HepG2 (cell line): ENCODE results near the gene SGF29. TPM values are rescaled to one million over a fixed set of nuclear protein-coding genes. Genes with fewer than 3 reads are reported as not detected.

Source experiments
- ATF4 ChIP-seq, 2 experiments: fragments of 450-650 bp in 1 of 2; sonication (generic) in 1 of 2; formaldehyde crosslinking; IDR thresholded peaks; 2 replicates each; pipeline versions ENCODE4 v1.5.0 to v1.8.0; 2020 to 2022; ENCODE audit warnings: mild to moderate bottlenecking in 1 of 2, missing genetic modification reagents in 1 of 2
- FIP1L1 ChIP-seq: fragments of 200-400 bp; formaldehyde crosslinking; IDR thresholded peaks from 2 replicates; pipeline ENCODE4 v1.6.1; 2018; ENCODE audit warnings: low read depth, mild to moderate bottlenecking, low read length, moderate library complexity, borderline replicate concordance; ENCODE audit not compliant: insufficient read depth
- KLF6 ChIP-seq: IDR thresholded peaks from 2 replicates; pipeline ENCODE4 v1.8.0; 2016; ENCODE audit warnings: missing biosample characterization, missing genetic modification reagents
- MED1 ChIP-seq: sonication (generic); formaldehyde crosslinking; IDR thresholded peaks from 2 replicates; pipeline ENCODE4 v1.4.0; 2020; ENCODE audit warnings: missing genetic modification reagents
- PLRG1 ChIP-seq: fragments of 450-650 bp; conservative IDR thresholded peaks from 2 replicates; pipeline ENCODE4 v1.6.1; 2016
- PRDM10 ChIP-seq: sonication (generic); formaldehyde crosslinking; IDR thresholded peaks from 2 replicates; pipeline ENCODE4 v1.4.0; 2020; ENCODE audit warnings: low read depth, missing genetic modification reagents
- PTBP1 ChIP-seq: fragments of 200-400 bp; formaldehyde crosslinking; IDR thresholded peaks from 2 replicates; pipeline ENCODE4 v1.6.1; 2018; ENCODE audit warnings: low read length, low read depth; ENCODE audit not compliant: poor library complexity, severe bottlenecking
- RNF2 ChIP-seq: fragments of 450-650 bp; conservative IDR thresholded peaks from 2 replicates; pipeline ENCODE4 v1.6.1; 2016; ENCODE audit warnings: low read depth
- WIZ ChIP-seq: sonication (generic); formaldehyde crosslinking; IDR thresholded peaks from 2 replicates; pipeline ENCODE4 v1.5.1; 2020; ENCODE audit warnings: mild to moderate bottlenecking, missing genetic modification reagents
- ZNF253 ChIP-seq: sonication (generic); formaldehyde crosslinking; IDR thresholded peaks from 2 replicates; pipeline ENCODE4 v1.8.0; 2022; ENCODE audit warnings: mild to moderate bottlenecking, missing genetic modification reagents, borderline replicate concordance
- ZNF329 ChIP-seq: sonication (generic); formaldehyde crosslinking; IDR thresholded peaks from 2 replicates; pipeline ENCODE4 v1.9.0; 2021; ENCODE audit warnings: low read depth, mild to moderate bottlenecking, missing genetic modification reagents
- ZNF335 ChIP-seq: sonication (generic); formaldehyde crosslinking; IDR thresholded peaks from 2 replicates; pipeline ENCODE4 v1.4.0; 2020; ENCODE audit warnings: missing genetic modification reagents
- ZNF350 ChIP-seq: sonication (generic); formaldehyde crosslinking; IDR thresholded peaks from 2 replicates; pipeline ENCODE4 v1.4.0; 2020; ENCODE audit warnings: mild to moderate bottlenecking, low read depth, missing genetic modification reagents, borderline replicate concordance
- ZNF510 ChIP-seq: sonication (generic); formaldehyde crosslinking; IDR thresholded peaks from 2 replicates; pipeline ENCODE4 v1.4.0; 2020; ENCODE audit warnings: low read depth, mild to moderate bottlenecking, missing genetic modification reagents
- ZNF629 ChIP-seq: sonication (generic); formaldehyde crosslinking; conservative IDR thresholded peaks from 2 replicates; pipeline ENCODE4 v1.5.0; 2020; ENCODE audit warnings: missing genetic modification reagents
- ZNF713 ChIP-seq: sonication (generic); formaldehyde crosslinking; IDR thresholded peaks from 2 replicates; pipeline ENCODE4 v1.4.0; 2020; ENCODE audit warnings: mild to moderate bottlenecking, missing genetic modification reagents
- polyA plus RNA-seq, 8 experiments: library from polyadenylated mRNA; depleted of rRNA in 3 of 8; stranded (reverse) in 7 of 8; unstranded in 1 of 8; fragments of >200 nt; fragmentation: Illumina TruSeq in 4 of 8; extraction: Trizol in 4 of 8; gene quantifications; 2 replicates each; pipeline versions ENCODE4 v1.2.1 to v1.2.3, GENCODE V29; 2011 to 2016; ENCODE audit warnings: low read depth in 4 of 8, missing spikeins in 1 of 8, mixed read lengths in 1 of 8; ENCODE audit not compliant: insufficient read depth in 1 of 8
- total RNA-seq, 5 experiments: library from RNA; depleted of rRNA; stranded (reverse); fragments of >200 nt; fragmentation: Illumina TruSeq; extraction: Trizol; gene quantifications; 2 replicates each; pipeline ENCODE4 v1.2.3, GENCODE V29; 2016; ENCODE audit warnings: low read depth in 1 of 5
- TF ChIP-seq, protein P1 (sequence below): sonication (generic); formaldehyde crosslinking; IDR thresholded peaks from 2 replicates; pipeline ENCODE4 v1.8.1; 2022; ENCODE audit warnings: mild to moderate bottlenecking, missing genetic modification reagents
- TF ChIP-seq, protein P2 (sequence below): sonication (generic); formaldehyde crosslinking; IDR thresholded peaks from 2 replicates; pipeline ENCODE4 v1.8.1; 2023; ENCODE audit warnings: mild to moderate bottlenecking, inconsistent platforms, moderate library complexity, missing genetic modification reagents, borderline replicate concordance
- TF ChIP-seq, protein P3 (sequence below): sonication (generic); formaldehyde crosslinking; IDR thresholded peaks from 2 replicates; pipeline ENCODE4 v1.8.0; 2022; ENCODE audit warnings: missing genetic modification reagents, mild to moderate bottlenecking, borderline replicate concordance
- TF ChIP-seq, protein P4 (sequence below): IDR thresholded peaks from 2 replicates; pipeline ENCODE4 v1.6.1; 2016; ENCODE audit warnings: missing compliant biosample characterization, missing genetic modification reagents, borderline replicate concordance

Gene SGF29
- total and polyA plus RNA-seq, 2 of the 13 experiments (the other 11 are each of a cell fraction or from before 2014, with no cell fraction given): 5.0 to 29.4 TPM

DNA sequence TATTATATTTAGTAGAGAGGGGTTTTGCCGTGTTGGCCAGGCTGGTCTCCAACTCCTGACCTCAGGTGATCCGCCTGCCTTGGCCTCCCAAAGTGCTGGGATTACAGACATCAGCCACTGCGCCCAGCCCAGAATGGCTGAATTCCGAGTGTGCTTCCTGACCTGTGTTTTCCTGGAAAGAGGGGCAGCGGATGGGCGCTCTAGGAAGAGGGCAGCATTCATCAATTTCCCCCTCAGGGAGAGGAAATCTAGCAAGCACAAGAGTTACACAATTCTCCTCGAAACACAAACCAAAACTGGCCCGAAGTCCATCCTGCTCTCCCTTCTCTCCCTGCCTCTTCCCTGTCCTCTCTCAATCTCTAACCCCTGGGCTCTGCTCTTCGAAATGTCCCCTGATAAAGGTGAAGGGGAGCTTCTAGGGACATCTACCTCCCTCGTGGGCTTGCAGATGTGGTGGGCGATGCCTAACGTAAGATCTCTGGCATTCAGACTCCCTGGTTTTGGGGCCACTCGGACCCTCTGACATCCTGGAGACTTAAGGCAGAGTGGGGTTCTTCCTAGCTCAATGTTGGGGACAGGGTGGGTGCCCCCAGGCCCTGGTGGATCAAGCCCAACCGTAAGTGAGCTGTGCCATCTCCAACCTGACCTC, 48.1 kb upstream of the SGF29 start (continued):
- no peak for TF ChIP-seq PRDM10 (CRISPR knock-in tag)
- TF ChIP-seq, protein P1, sequence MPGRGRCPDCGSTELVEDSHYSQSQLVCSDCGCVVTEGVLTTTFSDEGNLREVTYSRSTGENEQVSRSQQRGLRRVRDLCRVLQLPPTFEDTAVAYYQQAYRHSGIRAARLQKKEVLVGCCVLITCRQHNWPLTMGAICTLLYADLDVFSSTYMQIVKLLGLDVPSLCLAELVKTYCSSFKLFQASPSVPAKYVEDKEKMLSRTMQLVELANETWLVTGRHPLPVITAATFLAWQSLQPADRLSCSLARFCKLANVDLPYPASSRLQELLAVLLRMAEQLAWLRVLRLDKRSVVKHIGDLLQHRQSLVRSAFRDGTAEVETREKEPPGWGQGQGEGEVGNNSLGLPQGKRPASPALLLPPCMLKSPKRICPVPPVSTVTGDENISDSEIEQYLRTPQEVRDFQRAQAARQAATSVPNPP: no peak
- TF ChIP-seq ZNF713 (CRISPR knock-in tag): no peak
- TF ChIP-seq ZNF253 (CRISPR knock-in tag): no peak
- peak; percentile 29; the same call in 1 of the 2 replicates for TF ChIP-seq KLF6 (CRISPR knock-in tag)
- TF ChIP-seq, protein P2, sequence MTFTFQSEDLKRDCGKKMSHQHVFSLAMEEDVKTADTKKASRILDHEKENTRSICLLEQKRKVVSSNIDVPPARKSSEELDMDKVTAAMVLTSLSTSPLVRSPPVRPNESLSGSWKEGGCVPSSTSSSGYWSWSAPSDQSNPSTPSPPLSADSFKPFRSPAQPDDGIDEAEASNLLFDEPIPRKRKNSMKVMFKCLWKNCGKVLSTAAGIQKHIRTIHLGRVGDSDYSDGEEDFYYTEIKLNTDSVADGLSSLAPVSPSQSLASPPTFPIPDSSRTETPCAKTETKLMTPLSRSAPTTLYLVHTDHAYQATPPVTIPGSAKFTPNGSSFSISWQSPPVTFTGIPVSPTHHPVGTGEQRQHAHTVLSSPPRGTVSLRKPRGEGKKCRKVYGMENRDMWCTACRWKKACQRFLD (CRISPR knock-in tag): no peak
- no peak for TF ChIP-seq FIP1L1
- TF ChIP-seq ZNF510: no peak
- peak; percentile 49; the same call in 1 of the 2 replicates for TF ChIP-seq WIZ (CRISPR knock-in tag)
- TF ChIP-seq ZNF350 (CRISPR knock-in tag): peak; percentile 51
- no peak for TF ChIP-seq RNF2
- TF ChIP-seq, protein P3, sequence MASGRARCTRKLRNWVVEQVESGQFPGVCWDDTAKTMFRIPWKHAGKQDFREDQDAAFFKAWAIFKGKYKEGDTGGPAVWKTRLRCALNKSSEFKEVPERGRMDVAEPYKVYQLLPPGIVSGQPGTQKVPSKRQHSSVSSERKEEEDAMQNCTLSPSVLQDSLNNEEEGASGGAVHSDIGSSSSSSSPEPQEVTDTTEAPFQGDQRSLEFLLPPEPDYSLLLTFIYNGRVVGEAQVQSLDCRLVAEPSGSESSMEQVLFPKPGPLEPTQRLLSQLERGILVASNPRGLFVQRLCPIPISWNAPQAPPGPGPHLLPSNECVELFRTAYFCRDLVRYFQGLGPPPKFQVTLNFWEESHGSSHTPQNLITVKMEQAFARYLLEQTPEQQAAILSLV (CRISPR knock-in tag): 0 out of 2 replicates have a peak, but pooled peaks have one; percentile 68
- no peak for TF ChIP-seq ZNF335 (CRISPR knock-in tag)
- TF ChIP-seq ZNF629 (CRISPR knock-in tag): 0 out of 2 replicates have a peak, but pooled peaks have one; percentile 15
- TF ChIP-seq ZNF329 (CRISPR knock-in tag): no peak
- no peak; a peak in 1 of 4 replicates for TF ChIP-seq ATF4 (CRISPR knock-in tag; IDR thresholded peaks at IDR 0.05)
- TF ChIP-seq, protein P4, sequence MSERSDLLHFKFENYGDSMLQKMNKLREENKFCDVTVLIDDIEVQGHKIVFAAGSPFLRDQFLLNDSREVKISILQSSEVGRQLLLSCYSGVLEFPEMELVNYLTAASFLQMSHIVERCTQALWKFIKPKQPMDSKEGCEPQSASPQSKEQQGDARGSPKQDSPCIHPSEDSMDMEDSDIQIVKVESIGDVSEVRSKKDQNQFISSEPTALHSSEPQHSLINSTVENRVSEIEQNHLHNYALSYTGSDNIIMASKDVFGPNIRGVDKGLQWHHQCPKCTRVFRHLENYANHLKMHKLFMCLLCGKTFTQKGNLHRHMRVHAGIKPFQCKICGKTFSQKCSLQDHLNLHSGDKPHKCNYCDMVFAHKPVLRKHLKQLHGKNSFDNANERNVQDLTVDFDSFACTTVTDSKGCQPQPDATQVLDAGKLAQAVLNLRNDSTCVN (CRISPR knock-in tag): no peak
- peak; percentile 86 for TF ChIP-seq MED1 (CRISPR knock-in tag)
- no peak for TF ChIP-seq PLRG1
- TF ChIP-seq PTBP1: no peak
